ENCODE results near the gene HOMER3. TPM values are rescaled to one million over a fixed set of nuclear protein-coding genes. Genes with fewer than 3 reads are reported as not detected.

Gene HOMER3
- total and polyA plus RNA-seq, 2 experiments from 2014 or later, result 16.7 to 38.4 TPM

DNA sequence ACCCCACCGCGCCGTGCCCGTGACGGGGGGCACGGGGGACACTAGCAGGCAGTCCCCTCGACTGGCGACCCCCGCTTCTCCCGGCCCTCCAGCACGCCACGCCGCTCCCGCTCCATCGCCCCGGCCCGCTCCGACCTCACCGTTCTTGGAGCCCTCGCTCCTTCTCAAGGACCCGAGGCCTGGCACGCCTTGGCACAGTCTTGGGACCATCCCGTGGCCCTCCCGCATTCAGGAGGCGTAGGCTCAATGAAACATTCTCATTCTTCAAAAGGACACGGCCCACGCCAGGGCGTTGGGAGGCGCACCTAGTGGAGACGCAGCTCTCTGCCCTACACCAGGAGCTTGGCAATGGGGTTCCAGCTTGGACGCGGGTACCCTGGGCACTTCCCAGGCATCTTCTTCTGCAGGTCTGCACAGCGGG is 44.6 kb downstream of the HOMER3 start:
- ATAC-seq (peak; percentile 5), DNase-seq (ENCODE audit: low spot score) (peak; percentile 47)
- H2AFZ ChIP-seq, result peak overlapping the region; percentile 85; the same call in 1 of the 2 replicates
- Mint-ChIP-seq H3K4me1 (no peaks in the 10 kb centered on the region), H3K36me3 (ENCODE audit: low read depth) (peaks cover 8% of the 10 kb centered on the region), H3K27me3 (ENCODE audit: insufficient read depth, low read depth, poor library complexity) (peaks cover 24% of the 10 kb centered on the region), H3K4me3 (peak overlapping the region; percentile 80), H3K9me3 (no peaks in the 10 kb centered on the region), H3K27ac (no peak overlapping the region)
- no peak for TF ChIP-seq ZNF331 (CRISPR knock-in tag; IDR thresholded peaks at IDR 0.05; ENCODE audit: low read depth)
- no peak overlapping the region for H3K27ac ChIP-seq (ENCODE audit: low read depth)
- H3F3A ChIP-seq (replicated peaks; ENCODE audit: low read depth), result peaks cover 2% of the 10 kb centered on the region; the same call in 1 of the 2 replicates
- peak overlapping the region; percentile 79 for H3K4me2 ChIP-seq
- no peaks in the 10 kb centered on the region; the same call in none of the 2 replicates for H4K20me1 ChIP-seq (replicated peaks; ENCODE audit: insufficient read depth)
- H3K79me2 ChIP-seq (replicated peaks; ENCODE audit: insufficient read depth), result no peaks in the 10 kb centered on the region
- peaks cover 24% of the 10 kb centered on the region for H3K27me3 ChIP-seq (ENCODE audit: insufficient read depth)
- H3K9me2 ChIP-seq (ENCODE audit: insufficient read depth), result no peaks in the 10 kb centered on the region
- H3K36me3 ChIP-seq (ENCODE audit: insufficient read depth), result no peaks in the 10 kb centered on the region; the same call in 1 of the 2 replicates
- no peaks in the 10 kb centered on the region; the same call in 1 of the 2 replicates for H3K4me1 ChIP-seq (ENCODE audit: insufficient read depth)
- H3K4me3 ChIP-seq, result peak overlapping the region; percentile 52

DNA sequence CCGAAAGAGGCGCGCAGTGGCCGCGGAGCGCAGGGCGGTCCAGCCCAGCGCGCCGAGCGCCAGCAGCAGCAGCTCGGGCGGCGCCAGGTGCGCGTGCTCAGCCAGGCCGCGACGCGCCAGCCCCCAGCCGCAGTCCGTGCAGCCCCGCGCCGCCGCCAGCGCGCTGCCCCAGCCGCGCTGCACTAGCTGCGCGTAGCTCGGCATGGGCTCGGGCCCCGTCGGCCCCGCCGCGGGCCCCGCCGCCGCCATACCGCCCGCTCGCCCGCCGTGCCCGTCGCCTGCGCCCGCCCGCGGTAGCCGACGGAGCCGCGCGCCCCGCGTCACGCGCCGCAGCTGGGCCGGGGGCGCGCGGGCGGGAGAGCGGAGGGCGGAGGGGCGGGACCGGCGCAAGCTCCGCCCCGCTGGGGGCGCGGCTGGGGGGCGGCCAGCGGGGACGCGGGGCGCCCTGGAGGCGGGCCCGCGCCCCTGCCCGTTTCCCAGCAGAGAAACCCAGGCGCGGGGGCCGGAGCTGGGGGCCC is 45.1 kb downstream of the HOMER3 start, which contains the start of gene CERS1:
Gene CERS1 (minus strand): TSS at position 335 of the 518 bp plus-strand sequence. CDS start 86 bp downstream, at position 249.
- H3K9me3 Mint-ChIP-seq, result no peaks in the 10 kb centered on the region
- Histone ChIP-seq H3K79me2 (replicated peaks; ENCODE audit: insufficient read depth) (no peaks in the 10 kb centered on the region), H4K20me1 (replicated peaks; ENCODE audit: insufficient read depth) (no peaks in the 10 kb centered on the region; the same call in none of the 2 replicates), H3K27ac (ENCODE audit: low read depth) (no peak within 1 kb of the TSS), H3K4me1 (ENCODE audit: insufficient read depth) (no peaks in the 10 kb centered on the region; the same call in 1 of the 2 replicates), H3K36me3 (ENCODE audit: insufficient read depth) (no peaks in the 10 kb centered on the region; the same call in 1 of the 2 replicates), H2AFZ (peak within 1 kb of the TSS; percentile 85), H3K4me2 (peak within 1 kb of the TSS; percentile 86), H3K9me2 (ENCODE audit: insufficient read depth) (no peaks in the 10 kb centered on the region), H3K4me3 (peak within 1 kb of the TSS; percentile 75), H3F3A (replicated peaks; ENCODE audit: low read depth) (peaks cover 2% of the 10 kb centered on the region; the same call in 1 of the 2 replicates), H3K27me3 (ENCODE audit: insufficient read depth) (peaks cover 24% of the 10 kb centered on the region)
- H3K4me1 Mint-ChIP-seq, result no peaks in the 10 kb centered on the region
- peak within 1 kb of the TSS; percentile 85 for H3K4me3 Mint-ChIP-seq
- H3K27ac Mint-ChIP-seq, result no peak within 1 kb of the TSS
- DNase-seq (ENCODE audit: low spot score), result peak; percentile 68
- ATAC-seq, result peak; percentile 56
- peaks cover 25% of the 10 kb centered on the region for H3K27me3 Mint-ChIP-seq (ENCODE audit: insufficient read depth, low read depth, poor library complexity)
- H3K36me3 Mint-ChIP-seq (ENCODE audit: low read depth), result peaks cover 5% of the 10 kb centered on the region; the same call in 1 of the 3 replicates
- TF ChIP-seq NANOG (IDR thresholded peaks at IDR 0.05; ENCODE audit: borderline replicate concordance), result no peak
- TF ChIP-seq, protein P1, sequence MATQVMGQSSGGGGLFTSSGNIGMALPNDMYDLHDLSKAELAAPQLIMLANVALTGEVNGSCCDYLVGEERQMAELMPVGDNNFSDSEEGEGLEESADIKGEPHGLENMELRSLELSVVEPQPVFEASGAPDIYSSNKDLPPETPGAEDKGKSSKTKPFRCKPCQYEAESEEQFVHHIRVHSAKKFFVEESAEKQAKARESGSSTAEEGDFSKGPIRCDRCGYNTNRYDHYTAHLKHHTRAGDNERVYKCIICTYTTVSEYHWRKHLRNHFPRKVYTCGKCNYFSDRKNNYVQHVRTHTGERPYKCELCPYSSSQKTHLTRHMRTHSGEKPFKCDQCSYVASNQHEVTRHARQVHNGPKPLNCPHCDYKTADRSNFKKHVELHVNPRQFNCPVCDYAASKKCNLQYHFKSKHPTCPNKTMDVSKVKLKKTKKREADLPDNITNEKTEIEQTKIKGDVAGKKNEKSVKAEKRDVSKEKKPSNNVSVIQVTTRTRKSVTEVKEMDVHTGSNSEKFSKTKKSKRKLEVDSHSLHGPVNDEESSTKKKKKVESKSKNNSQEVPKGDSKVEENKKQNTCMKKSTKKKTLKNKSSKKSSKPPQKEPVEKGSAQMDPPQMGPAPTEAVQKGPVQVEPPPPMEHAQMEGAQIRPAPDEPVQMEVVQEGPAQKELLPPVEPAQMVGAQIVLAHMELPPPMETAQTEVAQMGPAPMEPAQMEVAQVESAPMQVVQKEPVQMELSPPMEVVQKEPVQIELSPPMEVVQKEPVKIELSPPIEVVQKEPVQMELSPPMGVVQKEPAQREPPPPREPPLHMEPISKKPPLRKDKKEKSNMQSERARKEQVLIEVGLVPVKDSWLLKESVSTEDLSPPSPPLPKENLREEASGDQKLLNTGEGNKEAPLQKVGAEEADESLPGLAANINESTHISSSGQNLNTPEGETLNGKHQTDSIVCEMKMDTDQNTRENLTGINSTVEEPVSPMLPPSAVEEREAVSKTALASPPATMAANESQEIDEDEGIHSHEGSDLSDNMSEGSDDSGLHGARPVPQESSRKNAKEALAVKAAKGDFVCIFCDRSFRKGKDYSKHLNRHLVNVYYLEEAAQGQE (IDR thresholded peaks at IDR 0.05; ENCODE audit: unreplicated experiment), result no peak
- TF ChIP-seq, protein P2, sequence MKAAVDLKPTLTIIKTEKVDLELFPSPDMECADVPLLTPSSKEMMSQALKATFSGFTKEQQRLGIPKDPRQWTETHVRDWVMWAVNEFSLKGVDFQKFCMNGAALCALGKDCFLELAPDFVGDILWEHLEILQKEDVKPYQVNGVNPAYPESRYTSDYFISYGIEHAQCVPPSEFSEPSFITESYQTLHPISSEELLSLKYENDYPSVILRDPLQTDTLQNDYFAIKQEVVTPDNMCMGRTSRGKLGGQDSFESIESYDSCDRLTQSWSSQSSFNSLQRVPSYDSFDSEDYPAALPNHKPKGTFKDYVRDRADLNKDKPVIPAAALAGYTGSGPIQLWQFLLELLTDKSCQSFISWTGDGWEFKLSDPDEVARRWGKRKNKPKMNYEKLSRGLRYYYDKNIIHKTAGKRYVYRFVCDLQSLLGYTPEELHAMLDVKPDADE (IDR thresholded peaks at IDR 0.05), result no peak
- TF ChIP-seq JUNB (IDR thresholded peaks at IDR 0.05; ENCODE audit: unreplicated experiment), result no peak
- TF ChIP-seq EZH2phosphoT487 (IDR thresholded peaks at IDR 0.05; ENCODE audit: unreplicated experiment), result no peak
- no peak for TF ChIP-seq ZNF114 (CRISPR knock-in tag; IDR thresholded peaks at IDR 0.05)

Measured in GM23338 (cell line).